ENCODE measurements around the gene CRTC2. TPM values are rescaled to one million over a fixed set of nuclear protein-coding genes. Genes with fewer than 3 reads are reported as not detected.
"Not testable (repeated sequence)": the region's sequence is repeated elsewhere in the genome, so short reads cannot be mapped to it uniquely, and the experiment has no call there.

The CRTC2 gene
- total and polyA plus RNA-seq, 12 donors: 8.4 to 138 (median 31.8) TPM

GRCh38 chr1:153919876-153920852 is 38.2 kb downstream of the CRTC2 start:
- 36 to 47% (median 46%) methylated on average over 4 of the region's 4 CpGs for WGBS, 4 donors
- intact Hi-C loops (cut with DNase I): loop anchor here in 1 of 2 donors (5.0 kb wide), 1 partner anchor 98 kb away; no protein-coding TSS in a partner anchor
- no peaks in the 10 kb centered on the region for H3K9me3 ChIP-seq (replicated peaks in 1 of 3)
- no peak overlapping the region for H3K4me3 ChIP-seq
- H3K27ac ChIP-seq: no peak overlapping the region
- H3K27me3 ChIP-seq: no peaks in the 10 kb centered on the region
- DNase-seq: peak in 1 of 7 donors; percentile 49
- peaks cover 24 to 46% of the 10 kb centered on the region in 2 donors for H3K4me1 ChIP-seq (replicated peaks in 1 of 2)
- peak in 4 of 6 experiments; percentile 25 to 30 (median 27) for TF ChIP-seq CTCF (IDR thresholded peaks at IDR 0.05)
- TF ChIP-seq POLR2A (IDR thresholded peaks at IDR 0.05): no peak
- peaks cover 0 to 4% of the 10 kb centered on the region in 2 donors for H3K36me3 ChIP-seq (replicated peaks in 1 of 2)

GRCh38 chr1:153916297-153916696 is 42.1 kb downstream of the CRTC2 start:
- 77 to 96% (median 84%) methylated on average over 4 of the region's 4 CpGs for WGBS, 4 donors
- Histone ChIP-seq H3K27me3 (no peaks in the 10 kb centered on the region), H3K4me1 (replicated peaks in 1 of 2) (peaks cover 33 to 50% of the 10 kb centered on the region in 2 donors), H3K36me3 (replicated peaks in 1 of 2) (peaks cover 0 to 9% of the 10 kb centered on the region in 2 donors), H3K27ac (no peak overlapping the region), H3K4me3 (no peak overlapping the region), H3K9me3 (replicated peaks in 1 of 3) (no peaks in the 10 kb centered on the region)
- intact Hi-C loops (cut with DNase I): no loop called here
- TF ChIP-seq POLR2A (IDR thresholded peaks at IDR 0.05) (no peak), CTCF (IDR thresholded peaks at IDR 0.05) (no peak)
- no peak for DNase-seq

- peaks cover 12 to 26% of the 10 kb centered on the region in 2 donors for H3K4me1 ChIP-seq (replicated peaks in 1 of 2)
- no peak overlapping the region for H3K27ac ChIP-seq
- DNase-seq: no peak
- 63 to 72% (median 67%) methylated on average over 2 of the region's 2 CpGs for WGBS, 4 donors
- H3K4me3 ChIP-seq: no peak overlapping the region
- intact Hi-C loops (cut with DNase I): loop anchor here in 1 of 2 donors (5.0 kb wide), 1 partner anchor 40 kb away; no protein-coding TSS in a partner anchor
- TF ChIP-seq POLR2A (IDR thresholded peaks at IDR 0.05): no peak
- H3K36me3 ChIP-seq (replicated peaks in 1 of 2): peaks cover 0 to 9% of the 10 kb centered on the region in 2 donors
- no peaks in the 10 kb centered on the region for H3K27me3 ChIP-seq
- no peaks in the 10 kb centered on the region for H3K9me3 ChIP-seq (replicated peaks in 1 of 3)
Measured at GRCh38 chr1:153912349-153912748, 46.1 kb downstream of the CRTC2 start.

GRCh38 chr1:153910560-153910959 is 47.9 kb downstream of the CRTC2 start:
- H3K9me3 ChIP-seq (replicated peaks in 1 of 3); DNase-seq; H3K4me3 ChIP-seq; H3K27ac ChIP-seq; H3K27me3 ChIP-seq; H3K36me3 ChIP-seq (replicated peaks in 1 of 2): not testable (repeated sequence)
- intact Hi-C loops (cut with DNase I): loop anchor here in 1 of 2 donors (5.0 kb wide), 1 partner anchor 42 kb away; no protein-coding TSS in a partner anchor
- peaks cover 12 to 25% of the 10 kb centered on the region in 2 donors for H3K4me1 ChIP-seq (replicated peaks in 1 of 2)
- WGBS, 4 donors: 86 to 93% (median 90%) methylated on average over 6 of the region's 6 CpGs

GRCh38 chr1:153908071-153908470 is 50.3 kb downstream of the CRTC2 start:
- H3K4me1 ChIP-seq (replicated peaks in 1 of 2): peaks cover 0 to 11% of the 10 kb centered on the region in 2 donors
- intact Hi-C loops (cut with DNase I): no loop called here
- no peaks in the 10 kb centered on the region for H3K27me3 ChIP-seq
- 90 to 96% (median 93%) methylated on average over 6 of the region's 6 CpGs for WGBS, 4 donors
- no peaks in the 10 kb centered on the region for H3K36me3 ChIP-seq (replicated peaks in 1 of 2)
- no peak overlapping the region for H3K4me3 ChIP-seq
- no peak overlapping the region for H3K27ac ChIP-seq
- no peaks in the 10 kb centered on the region for H3K9me3 ChIP-seq (replicated peaks in 1 of 3)
- no peak for TF ChIP-seq CTCF (IDR thresholded peaks at IDR 0.05)
- no peak for TF ChIP-seq POLR2A (IDR thresholded peaks at IDR 0.05)
- DNase-seq: no peak

Measured in adrenal gland (tissue), 12 donors.